Measurements from ENCODE around the gene KCNE5. TPM values are rescaled to one million over a fixed set of nuclear protein-coding genes. Genes with fewer than 3 reads are reported as not detected.

KCNE5 gene
- polyA plus RNA-seq, 1 donor = 0.79 TPM

Other genes with a start within 250 kb of the KCNE5 start
- not detected for gene GUCY2F, start 143.1 kb downstream of the KCNE5 start, polyA plus RNA-seq
- 11.2 TPM for gene NXT2, start 88.3 kb downstream of the KCNE5 start, polyA plus RNA-seq
- gene ACSL4, start 108.1 kb upstream of the KCNE5 start, polyA plus RNA-seq = 14.7 TPM

All from large intestine (tissue), 1 donor.